C4-2B (cell line): ENCODE data around the gene NID2.

ENCODE experiments used
- H3K27ac ChIP-seq: fragments of 450-650 bp; 2 replicates; pipeline ENCODE4 v1.5.1; 2017
- ZFX ChIP-seq: fragments of 450-650 bp; IDR thresholded peaks from 2 replicates; pipeline ENCODE4 v1.6.1; 2017
- TF ChIP-seq, protein P1 (sequence below): fragments of 450-650 bp; conservative IDR thresholded peaks from 2 replicates; pipeline ENCODE4 v1.5.1; 2017; ENCODE audit warnings: mild to moderate bottlenecking

The NID2 gene

DNA sequence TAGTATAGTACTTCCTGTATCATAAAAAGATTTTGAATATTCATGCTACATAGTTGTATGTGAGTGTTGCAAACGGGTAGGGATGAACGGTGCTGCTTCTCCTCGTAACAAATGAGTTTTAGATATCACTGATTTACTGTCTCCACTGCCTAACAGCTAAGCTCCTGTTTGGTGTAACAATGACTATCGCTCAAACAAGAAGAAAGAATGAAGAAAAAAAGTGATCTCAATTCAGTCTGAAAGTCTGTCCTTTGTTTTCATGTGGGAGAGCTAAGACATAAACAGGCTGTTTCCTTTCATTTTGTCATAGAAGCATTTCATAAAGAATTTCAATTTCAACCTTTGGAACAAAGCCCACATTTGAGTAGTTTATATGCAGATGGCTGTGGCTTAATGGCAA lies 105.6 kb downstream of the NID2 start:
- TF ChIP-seq ZFX = no peak
- TF ChIP-seq, protein P1, sequence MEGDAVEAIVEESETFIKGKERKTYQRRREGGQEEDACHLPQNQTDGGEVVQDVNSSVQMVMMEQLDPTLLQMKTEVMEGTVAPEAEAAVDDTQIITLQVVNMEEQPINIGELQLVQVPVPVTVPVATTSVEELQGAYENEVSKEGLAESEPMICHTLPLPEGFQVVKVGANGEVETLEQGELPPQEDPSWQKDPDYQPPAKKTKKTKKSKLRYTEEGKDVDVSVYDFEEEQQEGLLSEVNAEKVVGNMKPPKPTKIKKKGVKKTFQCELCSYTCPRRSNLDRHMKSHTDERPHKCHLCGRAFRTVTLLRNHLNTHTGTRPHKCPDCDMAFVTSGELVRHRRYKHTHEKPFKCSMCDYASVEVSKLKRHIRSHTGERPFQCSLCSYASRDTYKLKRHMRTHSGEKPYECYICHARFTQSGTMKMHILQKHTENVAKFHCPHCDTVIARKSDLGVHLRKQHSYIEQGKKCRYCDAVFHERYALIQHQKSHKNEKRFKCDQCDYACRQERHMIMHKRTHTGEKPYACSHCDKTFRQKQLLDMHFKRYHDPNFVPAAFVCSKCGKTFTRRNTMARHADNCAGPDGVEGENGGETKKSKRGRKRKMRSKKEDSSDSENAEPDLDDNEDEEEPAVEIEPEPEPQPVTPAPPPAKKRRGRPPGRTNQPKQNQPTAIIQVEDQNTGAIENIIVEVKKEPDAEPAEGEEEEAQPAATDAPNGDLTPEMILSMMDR = no peak
- no peak overlapping the region for H3K27ac ChIP-seq

DNA sequence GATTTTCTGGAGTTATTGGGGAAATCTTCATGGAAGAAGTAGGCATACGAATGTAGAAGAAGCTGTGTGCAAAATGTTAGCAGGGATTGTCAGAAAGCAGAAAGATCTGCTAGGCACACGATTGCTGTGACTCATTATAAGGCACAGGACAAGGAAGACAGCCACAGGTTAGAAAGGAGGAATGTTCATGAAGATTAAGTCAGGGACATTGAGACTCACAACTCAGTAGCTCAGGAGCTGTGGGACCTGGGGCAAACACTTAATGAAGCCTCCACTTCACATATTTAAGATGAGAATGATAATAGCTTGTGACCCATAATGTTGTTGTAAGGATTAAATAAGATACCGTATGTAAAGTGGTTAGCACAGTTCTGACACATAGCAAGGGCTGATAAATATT lies 106.1 kb downstream of the NID2 start:
- TF ChIP-seq ZFX = no peak
- TF ChIP-seq, protein P1 = no peak
- H3K27ac ChIP-seq = no peak overlapping the region

DNA sequence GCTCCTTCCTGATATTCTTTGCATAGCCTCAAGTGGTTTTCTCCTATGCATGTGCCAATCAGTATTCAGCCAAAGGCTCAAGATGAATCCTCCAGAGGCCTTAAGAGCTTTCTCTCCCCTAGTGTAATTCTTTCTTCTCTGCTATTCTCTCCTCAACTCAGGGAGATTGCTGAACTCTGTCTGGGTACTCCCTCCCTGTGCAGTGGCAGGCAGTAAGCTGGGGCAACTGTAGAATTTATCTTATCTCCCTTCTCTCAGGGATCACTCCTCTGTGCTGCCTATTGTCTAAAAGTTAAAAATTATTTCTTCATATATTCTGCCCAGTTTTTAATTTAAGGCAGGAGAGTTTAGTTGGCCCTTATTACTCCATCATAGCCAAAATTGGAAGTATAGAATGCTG lies 108.0 kb downstream of the NID2 start:
- no peak overlapping the region for H3K27ac ChIP-seq
- TF ChIP-seq, protein P1 = no peak
- no peak for TF ChIP-seq ZFX

DNA sequence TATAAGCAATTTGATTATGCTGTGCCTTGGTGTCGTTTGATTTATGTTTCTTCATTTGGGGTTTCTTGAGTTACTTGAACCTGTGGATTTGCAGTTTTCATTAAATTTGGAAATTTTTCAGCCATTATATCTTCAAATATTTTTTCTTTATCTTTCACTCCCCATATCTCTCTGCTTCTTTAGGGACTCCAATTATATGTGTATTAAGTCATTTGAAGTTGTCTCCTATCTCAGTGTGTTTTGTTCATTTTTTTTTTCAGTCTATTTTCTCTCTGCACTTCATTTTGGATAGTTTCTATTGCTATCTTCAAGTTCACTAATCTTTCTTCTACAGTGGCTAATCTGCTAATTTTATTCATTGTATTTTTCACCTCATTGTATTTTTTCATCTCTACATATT lies 108.9 kb downstream of the NID2 start:
- no peak overlapping the region for H3K27ac ChIP-seq
- TF ChIP-seq, protein P1 = no peak
- no peak for TF ChIP-seq ZFX

DNA sequence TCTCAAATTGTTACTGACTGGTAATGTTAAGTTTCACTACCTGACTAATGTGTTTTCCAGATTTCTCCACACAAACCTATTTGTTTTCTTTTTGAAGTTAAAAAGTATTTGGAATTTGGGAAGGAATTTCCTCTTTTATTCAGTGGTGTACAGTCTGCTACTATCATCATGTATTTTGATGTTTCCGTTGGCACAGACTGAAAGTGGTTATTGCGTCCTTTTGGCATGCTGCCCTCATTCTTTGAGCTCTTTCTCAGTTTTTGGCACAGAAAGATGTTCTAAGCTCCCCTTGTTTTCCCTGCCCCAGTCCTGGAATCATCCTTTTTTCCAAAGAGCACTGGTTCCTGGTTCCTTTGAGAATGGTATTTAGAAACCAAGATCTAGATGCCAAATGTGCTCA lies 110.9 kb downstream of the NID2 start:
- no peak overlapping the region for H3K27ac ChIP-seq
- TF ChIP-seq, protein P1 = no peak
- no peak for TF ChIP-seq ZFX
